ENCODE data around the gene RPUSD1.

RPUSD1 gene

DNA sequence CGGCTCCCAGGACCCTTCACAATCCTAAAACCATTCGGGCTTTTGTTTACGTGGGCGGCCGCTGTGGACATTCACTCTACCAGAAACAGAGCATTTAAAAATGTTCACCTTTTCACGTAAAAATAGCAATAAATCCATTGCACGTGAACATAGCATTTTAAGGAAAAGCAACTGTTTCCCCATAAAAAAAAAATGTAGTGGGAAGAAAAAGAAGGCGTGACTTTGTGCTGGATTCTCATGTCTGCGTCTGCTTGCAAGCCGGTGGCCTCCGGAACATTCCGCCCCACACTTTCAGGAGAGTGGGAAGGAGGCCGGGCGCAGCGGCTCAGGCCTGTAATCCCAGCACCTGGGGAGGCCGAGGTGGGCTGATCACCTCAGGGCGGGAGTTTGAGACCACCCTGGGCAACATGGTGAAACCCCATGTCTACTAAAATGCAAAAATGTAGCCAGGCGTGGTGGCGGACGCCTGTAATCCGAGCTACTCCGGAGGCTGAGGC, 25.8 kb upstream of the RPUSD1 start:
- Histone ChIP-seq H3K4ac (ENCODE audit: low read depth, low read length) (no peak overlapping the region), H3K4me1 (ENCODE audit: control insufficient read depth, low read depth, low read length) (no peaks in the 10 kb centered on the region), H3K79me2 (ENCODE audit: control insufficient read depth, insufficient read depth, low read length) (no peaks in the 10 kb centered on the region), H3K23ac (ENCODE audit: low read length) (no peak overlapping the region), H3K56ac (ENCODE audit: low read length) (no peak overlapping the region), H3K36me3 (ENCODE audit: control insufficient read depth, insufficient read depth, low read length) (no peaks in the 10 kb centered on the region), H3K4me2 (ENCODE audit: low read length) (no peak overlapping the region), H3K4me3 (ENCODE audit: low read length) (no peak overlapping the region), H2AK5ac (ENCODE audit: low read length) (no peak overlapping the region), H3K79me1 (ENCODE audit: low read length) (no peaks in the 10 kb centered on the region), H2BK5ac (ENCODE audit: low read length) (no peak overlapping the region), H4K5ac (ENCODE audit: low read length) (no peak overlapping the region), H3K18ac (ENCODE audit: low read length) (no peak overlapping the region), H3K27me3 (ENCODE audit: insufficient read depth, low read length, poor library complexity) (no peaks in the 10 kb centered on the region), H3K27ac (ENCODE audit: low read depth, low read length) (no peak overlapping the region), H2BK15ac (replicated peaks; ENCODE audit: low read depth) (no peak overlapping the region), H2BK120ac (ENCODE audit: low read depth, low read length) (no peak overlapping the region), H3K9ac (ENCODE audit: low read length) (peak overlapping the region; percentile 11), H4K8ac (ENCODE audit: low read depth, low read length) (no peak overlapping the region)
- WGBS (ENCODE audit: extremely low coverage, insufficient coverage, low lambda C conversion rate), result no CpG with 5 or more reads among the region's 22 CpGs
- no peak for DNase-seq

DNA sequence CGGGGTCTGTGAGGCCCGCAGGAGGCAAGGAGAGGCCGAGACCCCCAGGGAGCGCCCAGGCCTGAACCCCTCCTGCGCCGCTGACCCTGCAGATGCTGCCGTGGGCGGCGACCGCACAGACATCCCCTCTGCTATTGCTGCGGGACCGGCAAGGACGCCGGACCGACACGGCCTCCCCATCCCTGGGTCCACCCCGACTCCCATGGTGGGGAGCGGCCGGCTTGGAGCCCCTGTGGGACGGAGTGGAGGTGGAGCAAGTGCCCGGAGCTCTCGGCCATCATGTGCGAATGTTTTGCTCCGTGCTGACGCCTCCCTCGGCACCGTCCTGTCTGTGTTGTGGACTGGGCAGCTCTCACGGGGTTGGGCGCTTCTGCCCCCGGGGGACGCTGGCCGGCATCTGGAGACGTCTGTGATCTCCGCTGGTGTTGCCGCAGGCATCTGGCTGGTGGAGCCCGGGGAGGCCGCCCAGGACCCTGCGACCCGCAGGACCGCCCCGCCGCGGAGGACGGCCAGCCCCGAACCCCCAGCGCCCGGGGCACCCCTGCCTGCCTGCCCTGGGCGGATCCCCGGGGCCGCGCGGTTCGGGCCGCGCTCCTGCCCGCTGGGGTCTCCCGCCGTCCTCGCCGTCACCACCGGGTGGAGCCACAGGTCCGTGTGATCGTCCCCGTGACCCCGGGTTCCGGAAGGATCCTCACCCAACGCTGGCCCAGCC, 25.2 kb upstream of the RPUSD1 start:
- Histone ChIP-seq H2AK5ac (ENCODE audit: low read length) (no peak overlapping the region), H2BK15ac (replicated peaks; ENCODE audit: low read depth) (no peak overlapping the region), H4K5ac (ENCODE audit: low read length) (no peak overlapping the region), H4K8ac (ENCODE audit: low read depth, low read length) (no peak overlapping the region), H3K4ac (ENCODE audit: low read depth, low read length) (no peak overlapping the region), H3K79me2 (ENCODE audit: control insufficient read depth, insufficient read depth, low read length) (no peaks in the 10 kb centered on the region), H3K23ac (ENCODE audit: low read length) (no peak overlapping the region), H2BK5ac (ENCODE audit: low read length) (no peak overlapping the region), H3K4me2 (ENCODE audit: low read length) (peak overlapping the region; percentile 42), H2BK120ac (ENCODE audit: low read depth, low read length) (no peak overlapping the region), H3K27me3 (ENCODE audit: insufficient read depth, low read length, poor library complexity) (no peaks in the 10 kb centered on the region), H3K4me1 (ENCODE audit: control insufficient read depth, low read depth, low read length) (no peaks in the 10 kb centered on the region), H3K56ac (ENCODE audit: low read length) (peak overlapping the region; percentile 62), H3K4me3 (ENCODE audit: low read length) (no peak overlapping the region), H3K79me1 (ENCODE audit: low read length) (no peaks in the 10 kb centered on the region), H3K18ac (ENCODE audit: low read length) (no peak overlapping the region), H3K36me3 (ENCODE audit: control insufficient read depth, insufficient read depth, low read length) (no peaks in the 10 kb centered on the region), H3K9ac (ENCODE audit: low read length) (peak overlapping the region; percentile 44), H3K27ac (ENCODE audit: low read depth, low read length) (no peak overlapping the region)
- WGBS (ENCODE audit: extremely low coverage, insufficient coverage, low lambda C conversion rate), result no CpG with 5 or more reads among the region's 67 CpGs
- peak; percentile 55 for DNase-seq

DNA sequence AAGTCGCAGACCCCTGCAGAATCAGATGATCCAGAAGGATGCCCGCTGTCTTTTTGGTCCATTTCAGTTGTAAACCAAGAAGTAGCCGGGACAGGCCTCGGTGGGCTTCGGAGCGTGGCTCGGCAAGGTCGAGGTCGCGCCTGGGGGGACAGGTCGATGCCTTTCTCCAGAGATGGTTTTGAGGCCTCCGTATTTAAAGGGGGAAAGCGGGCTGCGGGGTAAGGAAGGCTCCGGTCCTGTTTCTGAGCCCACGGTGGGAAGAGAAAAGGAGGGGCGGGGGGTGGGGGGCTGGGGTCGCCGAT, 19.9 kb upstream of the RPUSD1 start:
- Histone ChIP-seq H3K27me3 (ENCODE audit: insufficient read depth, low read length, poor library complexity) (no peaks in the 10 kb centered on the region), H2BK5ac (ENCODE audit: low read length) (no peak overlapping the region), H2BK15ac (replicated peaks; ENCODE audit: low read depth) (no peak overlapping the region), H4K8ac (ENCODE audit: low read depth, low read length) (peak overlapping the region; percentile 78), H3K56ac (ENCODE audit: low read length) (peak overlapping the region; percentile 87), H3K79me2 (ENCODE audit: control insufficient read depth, insufficient read depth, low read length) (no peaks in the 10 kb centered on the region), H3K9ac (ENCODE audit: low read length) (peak overlapping the region; percentile 78), H2AK5ac (ENCODE audit: low read length) (no peak overlapping the region), H3K4me3 (ENCODE audit: low read length) (peak overlapping the region; percentile 55), H3K27ac (ENCODE audit: low read depth, low read length) (no peak overlapping the region), H3K79me1 (ENCODE audit: low read length) (no peaks in the 10 kb centered on the region), H3K36me3 (ENCODE audit: control insufficient read depth, insufficient read depth, low read length) (no peaks in the 10 kb centered on the region), H3K4ac (ENCODE audit: low read depth, low read length) (peak overlapping the region; percentile 70), H4K5ac (ENCODE audit: low read length) (no peak overlapping the region), H3K23ac (ENCODE audit: low read length) (no peak overlapping the region), H3K4me1 (ENCODE audit: control insufficient read depth, low read depth, low read length) (no peaks in the 10 kb centered on the region), H3K4me2 (ENCODE audit: low read length) (peak overlapping the region; percentile 83), H3K18ac (ENCODE audit: low read length) (no peak overlapping the region), H2BK120ac (ENCODE audit: low read depth, low read length) (no peak overlapping the region)
- DNase-seq, result no peak
- WGBS (ENCODE audit: extremely low coverage, insufficient coverage, low lambda C conversion rate), result no CpG with 5 or more reads among the region's 19 CpGs

DNA sequence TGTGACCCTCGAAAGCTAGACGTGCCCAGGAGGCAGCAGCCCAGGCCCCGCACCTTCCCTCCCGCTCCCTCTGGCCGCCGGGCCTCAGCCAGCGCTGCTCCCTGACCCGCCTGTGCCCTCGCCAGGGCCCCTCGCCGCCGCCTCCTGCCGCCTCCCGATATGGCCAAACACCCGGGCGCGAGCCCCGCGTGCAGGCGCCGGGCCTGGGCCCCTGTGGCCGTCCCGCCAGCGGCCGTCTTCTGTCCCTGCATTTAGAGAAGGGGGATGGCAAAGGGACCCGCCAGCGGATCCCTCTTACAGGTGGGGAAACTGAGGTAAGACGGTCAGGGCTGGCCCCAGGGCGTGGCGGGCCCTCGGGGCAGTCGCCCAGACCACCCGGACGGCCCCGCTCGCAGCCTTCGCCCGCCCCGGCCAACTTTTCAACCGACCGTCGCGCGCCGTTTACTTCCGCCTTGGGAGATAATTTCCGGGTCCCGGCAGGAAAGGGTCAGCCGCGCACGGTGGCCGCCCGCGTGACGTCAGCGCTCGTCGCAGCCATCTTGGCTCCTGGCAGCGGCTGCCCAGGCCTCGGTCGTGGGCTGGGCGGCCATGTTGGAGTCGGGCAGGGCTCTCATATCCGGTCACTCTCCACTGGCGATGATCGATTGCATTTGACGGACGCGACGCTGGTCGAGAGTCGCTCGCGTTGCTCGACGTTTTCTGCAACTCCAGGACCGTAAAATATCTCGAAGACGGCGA, 19.3 kb upstream of the RPUSD1 start:
- Histone ChIP-seq H3K4me1 (ENCODE audit: control insufficient read depth, low read depth, low read length) (no peaks in the 10 kb centered on the region), H2BK120ac (ENCODE audit: low read depth, low read length) (no peak overlapping the region), H3K23ac (ENCODE audit: low read length) (no peak overlapping the region), H3K9ac (ENCODE audit: low read length) (peak overlapping the region; percentile 78), H3K18ac (ENCODE audit: low read length) (peak overlapping the region; percentile 28), H2BK5ac (ENCODE audit: low read length) (no peak overlapping the region), H4K5ac (ENCODE audit: low read length) (no peak overlapping the region), H3K56ac (ENCODE audit: low read length) (peak overlapping the region; percentile 91), H4K8ac (ENCODE audit: low read depth, low read length) (peak overlapping the region; percentile 93), H3K27ac (ENCODE audit: low read depth, low read length) (no peak overlapping the region), H3K36me3 (ENCODE audit: control insufficient read depth, insufficient read depth, low read length) (no peaks in the 10 kb centered on the region), H3K4me2 (ENCODE audit: low read length) (peak overlapping the region; percentile 83), H3K4ac (ENCODE audit: low read depth, low read length) (peak overlapping the region; percentile 26), H2BK15ac (replicated peaks; ENCODE audit: low read depth) (no peak overlapping the region), H3K4me3 (ENCODE audit: low read length) (peak overlapping the region; percentile 55), H2AK5ac (ENCODE audit: low read length) (no peak overlapping the region), H3K79me2 (ENCODE audit: control insufficient read depth, insufficient read depth, low read length) (no peaks in the 10 kb centered on the region), H3K27me3 (ENCODE audit: insufficient read depth, low read length, poor library complexity) (no peaks in the 10 kb centered on the region), H3K79me1 (ENCODE audit: low read length) (no peaks in the 10 kb centered on the region)
- peak; percentile 94 for DNase-seq
- WGBS (ENCODE audit: extremely low coverage, insufficient coverage, low lambda C conversion rate), result no CpG with 5 or more reads among the region's 80 CpGs

DNA sequence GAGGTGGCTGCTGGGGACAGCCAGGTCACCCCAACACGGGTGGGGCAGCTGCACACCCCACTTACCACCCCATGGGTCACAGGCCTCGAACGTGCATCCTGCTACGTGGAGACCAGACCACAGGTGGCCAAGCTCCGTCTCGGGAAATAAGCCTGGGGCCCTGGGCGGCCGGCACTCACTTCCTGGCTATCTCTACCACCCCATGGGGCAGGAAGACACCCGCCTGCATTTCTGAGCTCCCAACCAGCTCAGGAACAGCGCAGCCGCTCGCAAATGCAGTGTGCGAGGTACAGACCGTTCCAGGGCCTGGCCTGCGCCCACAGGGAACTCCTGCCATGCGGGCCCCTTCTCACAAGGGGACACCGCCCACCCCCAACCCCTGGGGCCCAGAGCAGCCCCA, 17.3 kb upstream of the RPUSD1 start:
- H3K27me3 ChIP-seq (ENCODE audit: insufficient read depth, low read length, poor library complexity), result no peaks in the 10 kb centered on the region
- H3K23ac ChIP-seq (ENCODE audit: low read length), result no peak overlapping the region
- H3K4me1 ChIP-seq (ENCODE audit: control insufficient read depth, low read depth, low read length), result no peaks in the 10 kb centered on the region
- DNase-seq, result no peak
- no peak overlapping the region for H4K5ac ChIP-seq (ENCODE audit: low read length)
- no peak overlapping the region for H3K4ac ChIP-seq (ENCODE audit: low read depth, low read length)
- no peak overlapping the region for H2BK5ac ChIP-seq (ENCODE audit: low read length)
- no peak overlapping the region for H2BK120ac ChIP-seq (ENCODE audit: low read depth, low read length)
- H3K18ac ChIP-seq (ENCODE audit: low read length), result no peak overlapping the region
- H2AK5ac ChIP-seq (ENCODE audit: low read length), result no peak overlapping the region
- no peaks in the 10 kb centered on the region for H3K79me2 ChIP-seq (ENCODE audit: control insufficient read depth, insufficient read depth, low read length)
- no peak overlapping the region for H3K4me2 ChIP-seq (ENCODE audit: low read length)
- WGBS (ENCODE audit: extremely low coverage, insufficient coverage, low lambda C conversion rate), result no CpG with 5 or more reads among the region's 17 CpGs
- H3K56ac ChIP-seq (ENCODE audit: low read length), result no peak overlapping the region
- no peak overlapping the region for H3K9ac ChIP-seq (ENCODE audit: low read length)
- no peak overlapping the region for H2BK15ac ChIP-seq (replicated peaks; ENCODE audit: low read depth)
- no peaks in the 10 kb centered on the region for H3K79me1 ChIP-seq (ENCODE audit: low read length)
- no peaks in the 10 kb centered on the region for H3K36me3 ChIP-seq (ENCODE audit: control insufficient read depth, insufficient read depth, low read length)
- no peak overlapping the region for H3K27ac ChIP-seq (ENCODE audit: low read depth, low read length)
- H4K8ac ChIP-seq (ENCODE audit: low read depth, low read length), result no peak overlapping the region
- no peak overlapping the region for H3K4me3 ChIP-seq (ENCODE audit: low read length)
